GM21717 (cell line): ENCODE data around the gene KRT1.

ENCODE experiments used
- ATAC-seq: cut with Tn5 transposase; IDR thresholded peaks from one replicate; pipeline ENCODE4 v1.9.1; 2021; ENCODE audit warnings: mild to moderate bottlenecking, moderate library complexity; ENCODE audit not compliant: unreplicated experiment

KRT1 gene

DNA sequence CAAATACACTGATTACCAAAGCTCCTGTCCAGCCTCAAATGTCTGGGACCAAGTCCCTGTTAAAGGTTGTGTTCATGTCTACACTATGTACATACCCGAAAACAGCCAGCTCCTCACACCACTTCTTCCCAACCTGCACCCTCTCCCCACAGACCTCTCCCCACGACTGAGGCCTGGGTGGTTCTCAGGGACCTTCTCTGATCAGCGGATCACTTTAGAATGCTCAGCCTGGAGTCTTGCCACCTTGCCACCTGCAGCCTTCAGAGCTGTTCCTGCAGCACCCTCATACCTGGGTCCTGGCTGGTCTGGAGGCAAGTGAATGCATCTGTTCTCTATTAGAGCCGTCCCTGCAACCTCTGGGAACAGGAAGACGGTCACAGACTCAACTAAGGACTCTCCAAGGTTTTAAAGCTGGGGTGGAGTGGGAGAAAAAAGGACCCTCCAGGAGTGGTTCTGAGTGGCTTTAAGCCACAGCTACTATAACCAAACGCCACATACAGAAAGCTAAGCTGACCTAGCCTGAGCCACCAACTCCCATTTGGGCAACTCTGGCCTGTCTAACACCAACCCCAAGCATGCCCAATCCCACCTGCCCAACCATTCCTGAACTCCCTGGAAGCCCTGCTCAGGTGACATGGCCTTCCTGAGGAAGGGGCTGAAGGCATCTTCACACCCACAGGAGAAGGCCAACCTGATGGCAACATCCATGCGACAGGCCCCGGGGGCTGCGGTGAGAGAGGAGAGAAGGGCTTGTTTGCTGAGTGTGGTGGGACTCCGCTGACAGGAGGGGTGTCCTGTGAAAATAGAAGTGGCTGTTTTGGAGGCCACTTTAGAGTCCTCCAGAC is 36.8 kb downstream of the KRT1 start:
- no peak for ATAC-seq

GRCh38 chr12:52641468-52641867 is 38.7 kb downstream of the KRT1 start:
- ATAC-seq, result no peak

GRCh38 chr12:52637299-52637698 is 42.9 kb downstream of the KRT1 start:
- no peak for ATAC-seq

- no peak for ATAC-seq
These were observed 43.5 kb downstream of the KRT1 start for GRCh38 chr12:52636592-52637258.

DNA sequence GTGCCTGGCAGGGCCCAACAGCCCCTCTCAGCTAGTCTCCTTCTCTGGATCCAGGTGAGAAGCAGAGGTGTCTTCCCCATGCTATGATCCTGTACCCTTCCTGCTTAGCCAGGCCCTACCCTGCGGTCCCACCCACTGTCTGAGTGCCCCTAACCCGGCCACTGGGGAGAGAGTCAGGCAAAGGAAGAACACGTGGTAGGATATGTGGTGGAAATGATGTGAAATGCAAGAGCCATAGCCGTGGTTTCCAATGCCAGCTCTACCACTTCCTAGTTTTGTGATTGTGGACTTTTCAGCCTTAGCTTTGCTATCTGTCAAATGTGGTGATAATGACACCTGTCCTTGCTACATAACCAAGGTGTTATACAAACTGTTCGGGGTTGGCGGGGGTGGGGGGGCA is 44.0 kb downstream of the KRT1 start:
- no peak for ATAC-seq

DNA sequence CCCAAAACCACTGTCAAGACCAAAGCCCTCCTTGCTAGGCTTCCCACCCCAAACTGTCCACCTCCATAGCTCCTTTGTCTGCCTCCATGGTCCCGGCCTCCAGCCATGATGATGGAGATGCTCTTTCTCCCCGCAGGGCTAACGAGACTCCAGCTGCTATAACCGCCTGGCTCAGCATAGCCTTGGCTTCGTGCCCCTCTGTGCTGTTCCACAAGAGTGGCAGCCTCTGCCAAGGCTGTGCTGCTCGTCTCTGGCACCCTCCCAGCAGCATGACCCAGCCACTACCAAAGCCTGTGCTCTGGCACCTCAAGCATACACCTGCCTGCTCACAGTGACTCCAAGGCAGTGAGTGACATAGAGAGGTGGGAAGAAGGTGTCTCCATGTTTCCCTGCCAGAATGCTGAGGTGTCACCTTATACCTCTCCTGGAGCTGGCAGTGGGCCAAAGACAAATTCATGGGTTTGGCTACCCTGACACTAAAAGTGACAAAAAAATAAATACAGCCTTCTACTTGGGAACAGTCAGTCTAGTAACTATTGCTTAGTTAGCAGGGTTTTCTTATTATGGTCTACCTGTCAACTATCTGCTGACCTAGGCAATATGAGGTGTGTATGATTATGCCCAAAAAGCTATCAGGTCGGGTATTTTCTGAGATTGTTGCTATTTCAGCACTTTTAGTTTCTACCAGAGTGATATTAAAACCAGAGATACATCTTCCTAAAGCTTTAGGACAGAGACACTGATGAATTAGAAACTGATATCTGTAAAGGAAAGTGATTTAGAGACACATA is 45.7 kb downstream of the KRT1 start:
- no peak for ATAC-seq

DNA sequence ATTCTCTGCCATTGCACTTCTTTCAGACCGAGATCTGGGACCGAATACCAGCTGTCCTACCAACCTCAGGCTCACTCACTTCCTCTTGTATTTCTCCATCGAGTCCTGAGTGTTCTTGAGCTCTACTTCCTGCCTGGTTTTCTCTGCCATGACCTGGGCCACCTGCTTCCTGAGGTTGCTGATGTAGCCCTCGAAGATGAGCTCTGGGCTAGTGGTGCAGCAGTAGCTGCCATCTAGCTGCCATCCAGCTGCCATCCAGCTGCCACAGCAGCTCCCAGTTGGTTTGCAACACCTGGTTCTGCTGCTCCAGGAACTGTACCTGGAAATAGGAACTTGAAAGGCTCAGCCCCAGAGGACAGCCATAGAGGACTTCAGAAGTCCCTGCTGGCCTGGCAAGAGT is 46.8 kb downstream of the KRT1 start:
- ATAC-seq, result no peak

DNA sequence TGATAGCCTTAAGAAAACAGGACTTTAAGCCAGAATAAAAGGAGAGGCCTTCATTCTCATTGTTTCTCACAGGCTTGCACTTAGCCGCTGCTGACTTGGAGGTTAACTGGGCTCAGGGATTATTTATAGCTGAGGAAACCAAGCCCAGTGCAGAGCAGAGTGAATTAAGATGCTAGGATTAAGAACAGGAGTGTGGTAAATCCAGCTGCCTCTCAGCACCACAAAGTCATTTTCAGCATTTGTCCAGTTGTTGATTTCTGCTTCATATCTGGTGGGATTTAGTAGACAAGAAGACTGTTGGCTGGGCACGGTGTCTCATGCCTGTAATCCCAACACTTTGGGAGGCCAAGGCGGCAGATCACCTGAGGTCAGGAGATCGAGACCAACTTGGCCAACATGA is 47.6 kb downstream of the KRT1 start:
- no peak for ATAC-seq

- ATAC-seq, result no peak
These were observed 48.3 kb downstream of the KRT1 start for GRCh38 chr12:52631676-52632459.

GRCh38 chr12:52631264-52631663 is 48.9 kb downstream of the KRT1 start:
- no peak for ATAC-seq

DNA sequence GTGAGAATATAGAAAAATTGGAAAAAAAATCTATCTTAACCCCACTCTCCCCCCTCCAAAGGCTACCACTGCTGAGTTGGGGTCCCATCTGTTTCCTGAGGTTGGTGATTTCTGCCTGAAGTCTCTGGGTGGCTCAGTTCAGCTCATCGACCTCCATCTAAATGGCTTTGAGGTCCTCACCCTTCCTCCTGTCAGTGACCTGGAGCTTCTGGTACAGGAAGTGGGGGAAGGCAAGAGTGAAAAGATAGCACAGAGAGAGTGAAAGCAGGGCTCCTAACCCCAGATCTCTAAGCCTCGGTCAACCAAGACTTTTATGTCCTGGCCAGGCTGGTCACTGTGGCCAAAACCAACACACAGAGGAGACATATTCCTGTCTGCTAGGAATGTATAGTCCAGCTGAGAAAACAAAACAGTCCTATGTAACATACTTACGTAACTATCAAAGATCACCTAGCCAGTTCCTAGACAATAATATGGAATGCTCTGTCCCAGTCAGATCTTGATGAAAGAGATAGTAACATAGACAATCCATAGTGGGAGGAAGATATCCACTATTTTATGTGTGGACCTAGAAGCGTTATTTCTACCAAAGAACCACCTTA is 49.5 kb downstream of the KRT1 start:
- no peak for ATAC-seq

GRCh38 chr12:52630008-52630500 is 50.2 kb downstream of the KRT1 start:
- no peak for ATAC-seq

GRCh38 chr12:52629281-52630007 is 50.8 kb downstream of the KRT1 start:
- ATAC-seq, result no peak

- ATAC-seq, result no peak
These were observed 51.4 kb downstream of the KRT1 start for GRCh38 chr12:52628841-52629240.

- ATAC-seq, result no peak
These were observed 52.1 kb downstream of the KRT1 start for GRCh38 chr12:52628111-52628507.

DNA sequence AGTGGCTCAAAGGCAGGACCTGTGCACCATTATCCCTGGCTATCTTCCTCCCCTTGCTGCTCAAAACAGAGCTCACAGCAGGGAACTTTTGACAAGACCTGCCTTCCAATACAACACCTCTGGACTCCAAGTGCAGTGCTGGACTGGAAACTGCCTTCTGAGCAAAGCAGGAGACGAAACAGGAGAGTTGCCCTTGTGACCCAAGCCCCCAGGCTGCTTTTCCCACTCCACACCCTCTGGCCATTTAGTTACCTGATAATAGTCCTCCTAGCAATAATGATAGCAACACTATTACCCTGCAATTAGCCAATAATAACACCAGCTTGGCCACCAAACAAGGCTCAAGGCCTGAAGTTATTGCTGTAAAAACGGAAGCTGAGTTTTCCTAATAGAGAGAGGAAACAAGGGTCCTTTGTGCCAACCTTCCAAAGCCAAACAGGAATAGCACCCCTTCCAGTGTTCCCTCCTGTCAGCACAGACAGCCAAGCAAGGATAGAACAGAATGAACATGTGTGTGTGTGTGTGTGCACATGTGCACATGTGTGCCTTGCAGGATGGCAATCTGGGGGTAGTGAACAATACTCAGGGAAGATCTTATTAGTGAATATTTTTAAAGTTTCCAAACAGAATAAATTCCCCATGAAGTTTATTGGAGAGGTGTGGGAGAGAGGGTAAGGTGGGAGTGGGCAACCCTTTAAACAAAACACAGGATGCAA is 52.7 kb downstream of the KRT1 start:
- ATAC-seq, result no peak
